Activated CD4-positive, alpha-beta T cell treated with anti-CD3 and anti-CD28 coated beads for 1 hour (primary cell): ENCODE results near the gene ENDOG.
"Not testable (repeated sequence)": the region's sequence is repeated elsewhere in the genome, so short reads cannot be mapped to it uniquely, and the experiment has no call there.

Source experiments
- DNase-seq: peaks from one replicate; pipeline ENCODE4 v3.0.0-alpha.2; 2020

Gene ENDOG

DNA sequence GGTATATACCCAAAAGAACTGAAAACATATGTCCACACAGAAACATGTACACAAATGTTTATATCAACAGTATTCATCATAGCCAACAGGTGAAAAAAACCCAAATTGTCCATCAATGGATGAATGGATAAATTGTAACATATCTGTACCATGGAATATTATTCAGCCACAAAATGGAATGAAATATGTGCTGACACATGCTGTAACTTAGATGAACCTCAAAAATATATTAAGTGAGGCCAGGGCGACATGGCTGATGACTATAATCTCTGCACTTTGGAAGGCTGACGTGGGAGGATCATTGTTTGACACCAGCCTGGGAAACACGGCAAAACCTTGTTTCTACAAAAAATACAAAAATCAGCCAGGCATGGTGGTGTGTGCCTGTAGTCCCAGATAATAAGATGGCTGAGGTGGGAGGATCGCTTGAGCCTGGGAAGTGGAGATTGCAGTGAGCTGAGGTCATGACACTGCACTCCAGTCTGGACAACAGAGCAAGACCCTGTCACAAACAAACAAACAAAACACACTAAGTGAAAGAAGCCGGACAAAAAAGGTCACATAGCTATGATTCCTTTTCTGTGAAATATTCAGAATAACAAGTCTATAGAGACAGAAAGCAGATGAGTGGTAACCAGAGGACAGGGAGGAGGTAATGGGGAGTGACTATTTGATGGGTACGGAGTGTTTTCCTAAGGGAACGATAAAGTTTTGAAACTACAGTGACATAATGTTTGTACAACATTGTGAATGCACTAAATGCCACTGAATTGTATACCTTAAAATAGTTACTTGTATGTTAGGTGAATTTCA, 52.0 kb downstream of the ENDOG start:
- DNase-seq: no peak

GRCh38 chr9:128870941-128871265, 52.6 kb downstream of the ENDOG start:
- DNase-seq: not testable (repeated sequence)
